Measurements from ENCODE around the gene STYXL2. TPM values are rescaled to one million over a fixed set of nuclear protein-coding genes. Genes with fewer than 3 reads are reported as not detected.

STYXL2 gene
- total and polyA plus RNA-seq, 2 of the 4 experiments (the other 2 are of a cell fraction): not detected

DNA sequence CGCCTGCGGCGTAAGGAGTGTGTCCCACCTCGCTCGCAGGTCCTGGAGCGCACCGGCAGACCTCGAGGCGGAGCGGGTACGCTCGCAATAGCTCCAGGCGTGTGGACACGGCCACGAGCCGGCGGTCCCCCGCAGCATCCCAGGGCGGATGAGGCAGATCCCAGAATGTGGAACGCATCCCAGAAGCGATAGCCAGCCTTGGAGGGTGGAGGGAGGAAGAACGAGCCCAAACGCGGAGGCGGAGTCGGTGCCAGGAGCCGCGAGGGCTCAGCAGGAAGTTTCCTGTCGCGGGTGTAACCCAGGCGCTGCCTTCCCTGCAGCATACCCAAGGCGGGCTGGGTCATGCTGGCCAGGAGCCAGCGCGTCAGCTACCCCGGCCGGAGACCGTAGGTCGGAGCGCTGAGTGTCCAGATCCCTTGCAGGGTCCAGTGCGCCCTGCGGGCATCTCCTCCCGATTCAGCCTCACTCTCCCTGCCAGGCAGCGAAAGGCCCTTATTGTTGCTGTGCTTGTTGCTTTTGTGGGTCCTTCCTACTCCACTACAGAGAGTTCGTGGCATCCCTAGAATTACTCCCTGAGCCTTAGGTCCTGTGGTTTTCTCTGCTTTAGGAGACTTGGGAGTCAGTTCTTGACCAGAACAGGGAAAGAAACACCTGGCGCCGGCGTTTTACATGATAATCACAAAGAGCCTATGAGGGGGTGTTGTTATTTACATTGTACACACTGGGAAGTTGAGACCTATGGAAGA, 27.7 kb downstream of the STYXL2 start:
- Histone ChIP-seq H2BK15ac (ENCODE audit: low read depth, low read length) (no peak overlapping the region), H3K36me3 (ENCODE audit: control insufficient read depth, insufficient read depth, low read length) (no peaks in the 10 kb centered on the region), H3K4me1 (ENCODE audit: control insufficient read depth, insufficient read depth, low read length) (no peaks in the 10 kb centered on the region), H3K18ac (ENCODE audit: low read depth, low read length) (no peak overlapping the region), H3K23ac (ENCODE audit: low read depth, low read length) (no peak overlapping the region), H4K5ac (ENCODE audit: low read depth, low read length) (no peak overlapping the region), H2AFZ (replicated peaks; ENCODE audit: low read length, poor library complexity) (peak overlapping the region; percentile 84), H2AK9ac (replicated peaks; ENCODE audit: low read depth, low read length, poor library complexity) (no peak overlapping the region), H2BK20ac (ENCODE audit: low read depth, low read length) (no peak overlapping the region), H3K9me3 (ENCODE audit: control insufficient read depth, insufficient read depth, low read length) (no peaks in the 10 kb centered on the region), H4K20me1 (ENCODE audit: insufficient read depth, low read length) (no peaks in the 10 kb centered on the region), H2BK120ac (ENCODE audit: low read depth, low read length) (no peak overlapping the region), H3K14ac (replicated peaks; ENCODE audit: low read depth, low read length) (no peak overlapping the region), H3K9ac (ENCODE audit: low read depth, low read length) (no peak overlapping the region), H3K9me1 (ENCODE audit: insufficient read depth, low read length) (no peaks in the 10 kb centered on the region), H3K79me1 (ENCODE audit: low read depth in 1 of 2, low read length in 2 of 2) (no peaks in the 10 kb centered on the region), H4K91ac (ENCODE audit: insufficient read depth, low read depth, low read length) (no peak overlapping the region), H2AK5ac (ENCODE audit: low read depth, low read length) (no peak overlapping the region), H3K4ac (ENCODE audit: low read depth, low read length) (no peak overlapping the region), H3K4me2 (ENCODE audit: low read depth, low read length) (peak overlapping the region; percentile 88), H3K27me3 (ENCODE audit: control insufficient read depth, insufficient read depth, low read length) (peaks cover 10% of the 10 kb centered on the region), H4K8ac (ENCODE audit: low read depth in 2 of 2, low read length in 2 of 2) (no peak overlapping the region), H2BK5ac (ENCODE audit: low read depth, low read length, poor library complexity, severe bottlenecking) (no peak overlapping the region), H3K56ac (ENCODE audit: extremely low read depth, insufficient read depth, low read length) (no peak overlapping the region), H3K27ac (ENCODE audit: insufficient read depth, low read length) (no peak overlapping the region), H3K4me3 (ENCODE audit: insufficient read depth, low read depth, low read length) (peak overlapping the region; percentile 15)
- peak; percentile 44 for ATAC-seq (ENCODE audit: low read depth)
- in situ Hi-C loops (cut with MboI; ENCODE audit: low sequenced_read_pairs) (no loop called here), dilution Hi-C loops (cut with HindIII; ENCODE audit: low sequenced_read_pairs, unreplicated experiment) (no loop called here), intact Hi-C loops (cut with micrococcal nuclease) (no loop called here)
- TF ChIP-seq CEBPB (IDR thresholded peaks at IDR 0.05; ENCODE audit: low read depth, low read length) (no peak), MAFK (IDR thresholded peaks at IDR 0.05; ENCODE audit: low read depth, low read length) (no peak), FOS (IDR thresholded peaks at IDR 0.05; ENCODE audit: low read depth, low read length) (no peak), RCOR1 (IDR thresholded peaks at IDR 0.05; ENCODE audit: insufficient replicate concordance, low read length) (no peak), CHD1 (IDR thresholded peaks at IDR 0.05; ENCODE audit: low read depth, low read length) (no peak), MXI1 (IDR thresholded peaks at IDR 0.05; ENCODE audit: borderline replicate concordance, low read depth, low read length) (no peak)
- no TSS peak for BruUV-seq (replicated peaks)
- no peak for DNase-seq
- WGBS, 2 experiments (ENCODE audit: extremely low coverage in 2 of 2, insufficient read length in 1 of 2): no CpG with 5 or more reads among the region's 47 CpGs
- CTCF ChIA-PET: no interaction called here
- POLR2A ChIA-PET (ENCODE audit: unreplicated experiment): no interaction called here

Measured in IMR-90 (cell line).